Osteoblast (primary cell): ENCODE measurements around the gene SCAF1. TPM values are rescaled to one million over a fixed set of nuclear protein-coding genes. Genes with fewer than 3 reads are reported as not detected.

Experiments used
- DNase-seq: peaks from one replicate; pipeline ENCODE4 v3.0.0; 2011; ENCODE audit warnings: low spot score, mixed read lengths; ENCODE audit not compliant: insufficient read length; ENCODE audit errors: missing footprints
- H2AFZ ChIP-seq: 2 replicates; pipeline ENCODE4 v1.6.0; 2011; ENCODE audit warnings: mild to moderate bottlenecking, low read length
- H3K27ac ChIP-seq: 2 replicates; pipeline ENCODE4 v1.5.1; 2011; ENCODE audit warnings: mild to moderate bottlenecking, low read depth, low read length, moderate library complexity
- H3K27me3 ChIP-seq: 2 replicates; pipeline ENCODE4 v1.6.0; 2012; ENCODE audit warnings: mild to moderate bottlenecking, control low read depth, inconsistent platforms, low read length, moderate library complexity; ENCODE audit not compliant: insufficient read depth
- H3K36me3 ChIP-seq: 2 replicates; pipeline ENCODE4 v1.5.1; 2011; ENCODE audit warnings: mild to moderate bottlenecking, low read length, control low read depth, moderate library complexity; ENCODE audit not compliant: insufficient read depth
- H3K4me1 ChIP-seq: 2 replicates; pipeline ENCODE4 v1.5.1; 2011; ENCODE audit warnings: mild to moderate bottlenecking, low read length, control low read depth, moderate library complexity; ENCODE audit not compliant: insufficient read depth
- H3K4me2 ChIP-seq: 2 replicates; pipeline ENCODE4 v1.6.0; 2011; ENCODE audit warnings: mild to moderate bottlenecking, low read length; ENCODE audit not compliant: insufficient read depth
- H3K4me3 ChIP-seq: fragments of 200-600 bp; sonication (generic); 3 replicates; pipeline ENCODE4 v1.5.1; 2012; ENCODE audit warnings: mild to moderate bottlenecking, low read length, inconsistent platforms; ENCODE audit not compliant: insufficient read depth
- H3K79me2 ChIP-seq: 2 replicates; pipeline ENCODE4 v1.6.0; 2012; ENCODE audit warnings: mild to moderate bottlenecking, low read length, control low read depth, inconsistent platforms; ENCODE audit not compliant: insufficient read depth
- H3K9me3 ChIP-seq: 2 replicates; pipeline ENCODE4 v1.5.1; 2011; ENCODE audit warnings: low read depth, low read length, control low read depth
- H4K20me1 ChIP-seq: 2 replicates; pipeline ENCODE4 v1.6.0; 2012; ENCODE audit warnings: mild to moderate bottlenecking, low read length, control low read depth; ENCODE audit not compliant: insufficient read depth
- total RNA-seq: library from RNA; depleted of rRNA; stranded (reverse); fragments of >200 nt; gene quantifications from 2 replicates; pipeline ENCODE4 v1.2.3, GENCODE V29; 2012
- TF ChIP-seq, protein P1 (sequence below): IDR thresholded peaks from 2 replicates; pipeline ENCODE4 v1.5.1; 2011; ENCODE audit warnings: mild to moderate bottlenecking, low read depth, low read length, moderate library complexity; ENCODE audit errors: extremely low read depth

Gene SCAF1
- total RNA-seq, 1 donor: 14.8 TPM

DNA sequence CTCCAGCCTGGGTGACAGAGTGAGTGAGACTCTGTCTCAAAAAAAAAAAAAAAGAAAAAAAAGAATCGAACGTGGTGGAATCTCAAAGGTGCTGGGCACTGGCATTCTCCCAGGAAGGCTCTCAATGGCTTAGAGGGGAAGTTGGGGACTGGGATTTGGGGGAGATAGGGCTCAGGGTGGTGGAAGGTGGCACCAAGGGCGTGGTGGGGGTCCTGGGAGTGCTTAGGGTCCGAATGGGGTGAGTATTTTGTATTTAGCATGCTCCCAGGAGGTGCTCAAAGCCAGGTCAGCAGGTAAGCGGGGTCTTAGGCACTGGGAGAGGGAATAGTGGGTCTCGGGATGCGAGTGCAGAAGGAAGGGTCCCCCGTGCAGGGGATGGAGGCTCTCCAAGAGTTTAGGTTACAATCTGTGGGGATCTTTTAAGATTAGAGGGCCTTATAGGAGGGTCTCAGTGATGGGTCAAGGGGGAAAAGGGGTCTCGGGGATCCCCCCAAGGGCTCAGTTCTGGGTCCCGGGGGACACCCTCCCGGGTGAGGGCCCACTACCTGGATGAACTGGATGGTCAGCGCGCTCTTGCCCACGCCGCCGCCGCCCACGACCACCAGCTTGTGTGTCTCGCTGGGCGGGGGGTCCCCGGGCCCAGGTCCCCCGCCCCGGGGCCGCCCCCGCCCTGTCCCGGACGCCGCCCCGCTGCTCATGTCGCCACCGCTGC lies 2.5 kb upstream of the SCAF1 start:
- Histone ChIP-seq H4K20me1 (peaks cover 16% of the 10 kb centered on the region), H3K27me3 (no peaks in the 10 kb centered on the region), H2AFZ (no peak overlapping the region), H3K79me2 (peaks cover 38% of the 10 kb centered on the region), H3K4me1 (peaks cover 40% of the 10 kb centered on the region), H3K27ac (peak overlapping the region; percentile 81), H3K4me3 (peak overlapping the region; percentile 86), H3K9me3 (no peaks in the 10 kb centered on the region), H3K4me2 (peak overlapping the region; percentile 91), H3K36me3 (peaks cover 13% of the 10 kb centered on the region)
- TF ChIP-seq, protein P1, sequence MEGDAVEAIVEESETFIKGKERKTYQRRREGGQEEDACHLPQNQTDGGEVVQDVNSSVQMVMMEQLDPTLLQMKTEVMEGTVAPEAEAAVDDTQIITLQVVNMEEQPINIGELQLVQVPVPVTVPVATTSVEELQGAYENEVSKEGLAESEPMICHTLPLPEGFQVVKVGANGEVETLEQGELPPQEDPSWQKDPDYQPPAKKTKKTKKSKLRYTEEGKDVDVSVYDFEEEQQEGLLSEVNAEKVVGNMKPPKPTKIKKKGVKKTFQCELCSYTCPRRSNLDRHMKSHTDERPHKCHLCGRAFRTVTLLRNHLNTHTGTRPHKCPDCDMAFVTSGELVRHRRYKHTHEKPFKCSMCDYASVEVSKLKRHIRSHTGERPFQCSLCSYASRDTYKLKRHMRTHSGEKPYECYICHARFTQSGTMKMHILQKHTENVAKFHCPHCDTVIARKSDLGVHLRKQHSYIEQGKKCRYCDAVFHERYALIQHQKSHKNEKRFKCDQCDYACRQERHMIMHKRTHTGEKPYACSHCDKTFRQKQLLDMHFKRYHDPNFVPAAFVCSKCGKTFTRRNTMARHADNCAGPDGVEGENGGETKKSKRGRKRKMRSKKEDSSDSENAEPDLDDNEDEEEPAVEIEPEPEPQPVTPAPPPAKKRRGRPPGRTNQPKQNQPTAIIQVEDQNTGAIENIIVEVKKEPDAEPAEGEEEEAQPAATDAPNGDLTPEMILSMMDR: no peak
- DNase-seq: peak; percentile 88

DNA sequence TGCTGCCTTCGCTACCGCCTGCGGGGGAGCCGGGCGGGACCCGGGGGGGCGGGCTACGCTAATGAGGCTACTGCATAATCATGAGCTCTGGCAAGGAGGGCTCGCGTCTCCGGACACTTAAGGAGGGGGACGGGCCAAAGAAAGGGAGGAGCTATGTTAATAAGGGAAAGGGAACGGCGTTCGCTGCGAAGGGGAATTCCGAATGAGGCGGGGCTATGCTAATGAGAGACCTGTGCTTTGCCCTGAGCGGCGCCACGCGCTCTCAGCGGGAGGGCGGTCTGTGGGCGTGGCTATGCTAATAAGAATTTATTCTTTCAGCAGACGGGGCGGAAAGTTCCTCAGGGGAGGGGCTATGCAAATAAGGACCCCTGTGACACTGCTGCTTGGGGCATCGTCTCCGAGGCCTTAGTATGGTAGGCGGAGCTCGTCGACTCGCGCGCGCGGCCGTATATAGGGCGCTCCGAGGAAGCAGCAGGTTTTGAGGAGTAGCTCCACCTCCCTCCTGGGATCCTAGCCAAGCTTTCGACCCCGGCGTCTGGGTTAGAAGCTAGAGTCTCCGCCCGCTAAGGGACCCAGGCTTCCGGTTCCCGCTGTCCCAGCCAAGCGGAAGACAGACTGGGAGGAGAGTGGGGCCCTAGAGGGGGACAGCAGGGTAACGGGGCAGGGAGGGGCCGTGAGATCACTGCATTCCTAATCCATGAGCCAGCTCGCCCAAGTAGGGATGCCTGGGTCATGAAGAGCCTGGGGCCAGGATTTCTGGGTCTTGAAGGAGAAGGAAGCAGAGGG lies 1.7 kb upstream of the SCAF1 start, which contains the start of gene RRAS:
RRAS (minus strand) TSS at position 31 of the 786 bp plus-strand sequence. CDS start 45 bp downstream, outside the sequence.
- peak within 1 kb of the TSS; percentile 27 for H2AFZ ChIP-seq
- TF ChIP-seq, protein P1: no peak
- peak within 1 kb of the TSS; percentile 91 for H3K4me3 ChIP-seq
- peak within 1 kb of the TSS; percentile 95 for H3K4me2 ChIP-seq
- DNase-seq: peak; percentile 99
- peaks cover 40% of the 10 kb centered on the region for H3K4me1 ChIP-seq
- H3K9me3 ChIP-seq: no peaks in the 10 kb centered on the region
- H4K20me1 ChIP-seq: peaks cover 22% of the 10 kb centered on the region
- peaks cover 12% of the 10 kb centered on the region for H3K36me3 ChIP-seq
- H3K27me3 ChIP-seq: no peaks in the 10 kb centered on the region
- H3K79me2 ChIP-seq: peaks cover 46% of the 10 kb centered on the region
- peak within 1 kb of the TSS; percentile 100 for H3K27ac ChIP-seq

DNA sequence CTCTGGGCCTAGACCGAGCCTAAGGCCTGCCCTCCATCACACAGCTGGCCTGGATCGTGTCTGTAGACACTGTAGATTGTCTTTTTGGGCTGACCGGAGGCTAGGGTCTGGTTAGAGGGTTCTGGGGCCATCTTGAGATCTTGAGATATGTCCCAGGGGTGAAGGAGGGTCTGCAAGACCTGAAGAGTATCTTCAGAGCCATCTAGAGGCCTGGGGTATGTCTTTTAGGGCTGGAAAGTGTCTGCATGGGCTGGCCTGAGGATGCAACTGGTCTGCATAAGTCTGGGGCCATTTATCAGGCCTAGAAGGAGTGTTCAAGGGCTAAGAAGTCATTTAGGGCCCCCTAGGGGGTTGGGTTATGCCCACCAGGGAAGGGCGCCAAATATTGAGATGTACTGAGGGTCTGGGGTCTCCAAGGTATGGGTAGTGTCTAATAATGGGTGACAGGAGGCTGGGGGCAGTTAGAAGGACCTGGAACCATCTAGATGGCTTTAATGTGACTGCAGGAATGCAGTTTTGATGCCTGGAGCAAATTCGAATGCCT lies 555 bp downstream of the SCAF1 start:
- H3K79me2 ChIP-seq: peaks cover 68% of the 10 kb centered on the region
- TF ChIP-seq, protein P1: no peak
- H3K9me3 ChIP-seq: no peaks in the 10 kb centered on the region
- peaks cover 40% of the 10 kb centered on the region for H3K4me1 ChIP-seq
- H2AFZ ChIP-seq: peak overlapping the region; percentile 49
- H4K20me1 ChIP-seq: peaks cover 38% of the 10 kb centered on the region
- DNase-seq: no peak
- H3K4me3 ChIP-seq: peak overlapping the region; percentile 91
- H3K27ac ChIP-seq: peak overlapping the region; percentile 87
- no peaks in the 10 kb centered on the region for H3K27me3 ChIP-seq
- peaks cover 30% of the 10 kb centered on the region for H3K36me3 ChIP-seq
- H3K4me2 ChIP-seq: peak overlapping the region; percentile 97

DNA sequence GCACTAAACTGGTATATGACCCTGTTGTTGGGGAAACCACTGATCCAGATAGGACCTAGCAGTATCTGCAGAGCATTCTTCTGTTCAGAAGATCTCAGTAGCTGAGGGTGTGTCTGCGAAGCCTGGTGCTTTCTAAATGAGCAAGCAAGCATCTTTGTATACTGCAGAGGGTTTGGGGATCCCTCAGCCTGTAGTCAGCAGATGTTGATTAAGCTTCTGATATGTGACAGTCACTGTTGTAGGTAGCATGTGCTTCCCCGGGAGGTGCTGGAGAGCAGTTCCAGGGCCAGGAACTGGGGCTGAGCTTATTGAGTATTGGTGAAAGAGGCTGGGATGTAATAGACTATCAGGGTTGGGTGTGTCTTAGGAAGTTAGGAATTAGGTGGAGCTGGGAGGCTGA lies 1.5 kb downstream of the SCAF1 start:
- Histone ChIP-seq H3K4me2 (peak overlapping the region; percentile 97), H3K27ac (peak overlapping the region; percentile 87), H3K9me3 (no peaks in the 10 kb centered on the region), H4K20me1 (peaks cover 39% of the 10 kb centered on the region), H3K4me3 (peak overlapping the region; percentile 91), H3K79me2 (peaks cover 72% of the 10 kb centered on the region), H3K4me1 (peaks cover 33% of the 10 kb centered on the region), H2AFZ (no peak overlapping the region), H3K27me3 (no peaks in the 10 kb centered on the region), H3K36me3 (peaks cover 34% of the 10 kb centered on the region)
- no peak for DNase-seq
- TF ChIP-seq, protein P1: no peak
